Measurements from ENCODE around the gene SMARCE1. TPM values are rescaled to one million over a fixed set of nuclear protein-coding genes. Genes with fewer than 3 reads are reported as not detected.

Gene SMARCE1
- total RNA-seq, 2 experiments from 2014 or later = 75.9 to 109 TPM

- no peaks in the 10 kb centered on the region for H3K9me3 ChIP-seq (ENCODE audit: low read length)
- no peak overlapping the region for H3K4me3 ChIP-seq (ENCODE audit: low read depth, low read length, poor library complexity, severe bottlenecking)
- intact Hi-C loops (cut with micrococcal nuclease; ENCODE audit: unreplicated experiment) = no loop called here
- H3K36me3 ChIP-seq (ENCODE audit: insufficient read depth, low read length) = no peaks in the 10 kb centered on the region
- no peak for DNase-seq (ENCODE audit: low spot score)
- no peak overlapping the region for H3K4me2 ChIP-seq (ENCODE audit: low read length)
- no peaks in the 10 kb centered on the region for H3K79me2 ChIP-seq (ENCODE audit: insufficient read depth, low read depth, low read length)
- CTCF ChIA-PET (ENCODE audit: unreplicated experiment) = no interaction called here
- H3K9me2 ChIP-seq (ENCODE audit: insufficient read depth, low read length) = no peaks in the 10 kb centered on the region
- TF ChIP-seq CTCF (conservative IDR thresholded peaks at IDR 0.05; ENCODE audit: low read length) (no peak), EZH2phosphoT487 (IDR thresholded peaks at IDR 0.05; ENCODE audit: borderline replicate concordance, low read depth, low read length) (no peak)
- no peak overlapping the region for H3K27ac ChIP-seq (ENCODE audit: low read depth, low read length, poor library complexity, severe bottlenecking)
- BruUV-seq (replicated peaks) = no TSS peak
- H3K4me1 ChIP-seq (ENCODE audit: insufficient read depth, low read length, poor library complexity, severe bottlenecking) = peaks cover 19% of the 10 kb centered on the region
- no peak overlapping the region for H2AFZ ChIP-seq (ENCODE audit: low read length)
- POLR2A ChIA-PET = interaction anchor here (1.1 kb wide), 1 partner anchor 9 kb away, joined by 3 read pairs; no protein-coding TSS in a partner anchor
- no peaks in the 10 kb centered on the region for H4K20me1 ChIP-seq (ENCODE audit: insufficient read depth, low read length)
Measured at GRCh38 chr17:40612599-40613244, 34.9 kb downstream of the SMARCE1 start.

- no peak overlapping the region for H2AFZ ChIP-seq (ENCODE audit: low read length)
- H4K20me1 ChIP-seq (ENCODE audit: insufficient read depth, low read length) = no peaks in the 10 kb centered on the region
- H3K9me2 ChIP-seq (ENCODE audit: insufficient read depth, low read length) = no peaks in the 10 kb centered on the region
- no peak for DNase-seq (ENCODE audit: low spot score)
- H3K36me3 ChIP-seq (ENCODE audit: insufficient read depth, low read length) = no peaks in the 10 kb centered on the region
- intact Hi-C loops (cut with micrococcal nuclease; ENCODE audit: unreplicated experiment) = no loop called here
- H3K27ac ChIP-seq (ENCODE audit: low read depth, low read length, poor library complexity, severe bottlenecking) = no peak overlapping the region
- ChIA-PET CTCF (ENCODE audit: unreplicated experiment) (no interaction called here), POLR2A (interaction anchor here (0.6 kb wide), 1 partner anchor 147 kb away, joined by 4 read pairs; no protein-coding TSS in a partner anchor)
- no TSS peak for BruUV-seq (replicated peaks)
- no peaks in the 10 kb centered on the region for H3K79me2 ChIP-seq (ENCODE audit: insufficient read depth, low read depth, low read length)
- TF ChIP-seq EZH2phosphoT487 (IDR thresholded peaks at IDR 0.05; ENCODE audit: borderline replicate concordance, low read depth, low read length) (no peak), CTCF (conservative IDR thresholded peaks at IDR 0.05; ENCODE audit: low read length) (no peak)
- H3K9me3 ChIP-seq (ENCODE audit: low read length) = no peaks in the 10 kb centered on the region
- no peak overlapping the region for H3K4me2 ChIP-seq (ENCODE audit: low read length)
- H3K4me1 ChIP-seq (ENCODE audit: insufficient read depth, low read length, poor library complexity, severe bottlenecking) = peaks cover 19% of the 10 kb centered on the region
- no peak overlapping the region for H3K4me3 ChIP-seq (ENCODE audit: low read depth, low read length, poor library complexity, severe bottlenecking)
Measured at GRCh38 chr17:40611840-40612474, 35.7 kb downstream of the SMARCE1 start.

- intact Hi-C loops (cut with micrococcal nuclease; ENCODE audit: unreplicated experiment) = no loop called here
- DNase-seq (ENCODE audit: low spot score) = no peak
- Histone ChIP-seq H3K9me3 (ENCODE audit: low read length) (no peaks in the 10 kb centered on the region), H3K79me2 (ENCODE audit: insufficient read depth, low read depth, low read length) (no peaks in the 10 kb centered on the region), H4K20me1 (ENCODE audit: insufficient read depth, low read length) (no peaks in the 10 kb centered on the region), H2AFZ (ENCODE audit: low read length) (no peak overlapping the region), H3K4me3 (ENCODE audit: low read depth, low read length, poor library complexity, severe bottlenecking) (no peak overlapping the region), H3K9me2 (ENCODE audit: insufficient read depth, low read length) (no peaks in the 10 kb centered on the region), H3K4me1 (ENCODE audit: insufficient read depth, low read length, poor library complexity, severe bottlenecking) (peaks cover 9% of the 10 kb centered on the region), H3K36me3 (ENCODE audit: insufficient read depth, low read length) (no peaks in the 10 kb centered on the region), H3K27ac (ENCODE audit: low read depth, low read length, poor library complexity, severe bottlenecking) (no peak overlapping the region), H3K4me2 (ENCODE audit: low read length) (no peak overlapping the region)
- TF ChIP-seq EZH2phosphoT487 (IDR thresholded peaks at IDR 0.05; ENCODE audit: borderline replicate concordance, low read depth, low read length) (no peak), CTCF (conservative IDR thresholded peaks at IDR 0.05; ENCODE audit: low read length) (no peak)
- ChIA-PET POLR2A (interaction anchor here (0.6 kb wide), 1 partner anchor 48 kb away, joined by 3 read pairs; no protein-coding TSS in a partner anchor), CTCF (ENCODE audit: unreplicated experiment) (no interaction called here)
- no TSS peak for BruUV-seq (replicated peaks)
Measured at GRCh38 chr17:40610359-40610758, 37.3 kb downstream of the SMARCE1 start.
